ENCODE results near the gene CRYBA4. TPM values are rescaled to one million over a fixed set of nuclear protein-coding genes. Genes with fewer than 3 reads are reported as not detected.

Gene CRYBA4
- total and polyA plus RNA-seq, 2 of the 13 experiments (the other 11 are each of a cell fraction or from before 2014, with no cell fraction given), result not detected

DNA sequence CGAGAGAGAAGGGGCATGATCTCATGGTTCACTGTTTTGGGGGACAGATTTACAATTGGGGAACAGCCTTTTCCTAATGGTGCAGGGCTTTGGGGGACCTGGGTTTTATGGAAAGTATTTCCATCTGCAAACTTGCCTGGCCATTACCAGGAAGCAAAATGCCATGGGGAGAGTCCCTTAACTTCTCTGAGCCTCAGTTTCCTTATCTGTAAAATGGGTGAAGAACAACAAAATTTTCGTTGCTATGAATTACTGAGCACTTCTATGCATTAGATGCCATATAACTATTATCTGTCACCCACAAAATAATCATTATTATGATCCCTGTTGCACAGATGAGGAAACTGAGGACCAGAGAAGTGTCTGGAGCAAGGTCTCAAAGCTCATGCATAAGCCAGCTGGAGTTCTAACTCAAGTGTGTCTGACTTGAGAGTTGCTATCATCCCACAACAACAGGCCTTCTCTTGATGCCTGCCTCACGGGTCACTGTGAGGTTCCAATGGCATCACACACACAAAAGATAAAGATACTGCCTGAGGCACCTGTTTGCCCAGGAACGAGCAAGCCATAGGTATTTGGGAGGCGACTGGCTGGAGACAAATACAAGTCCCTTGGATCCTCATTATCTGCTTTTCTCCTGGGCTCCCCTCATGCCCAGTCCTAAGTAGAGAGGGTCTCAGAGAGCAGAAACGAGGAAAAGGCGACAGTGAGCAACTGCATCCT lies 47.6 kb upstream of the CRYBA4 start:
- FAIRE-seq (no peak), ATAC-seq (no peak), DNase-seq (ENCODE audit: low spot score) (no peak)
- Histone ChIP-seq H3K4me1 (ENCODE audit: insufficient read depth, low read length) (no peaks in the 10 kb centered on the region), H3K4me3 (replicated peaks in 1 of 3; ENCODE audit: insufficient read depth in 1 of 3, low read depth in 2 of 3, low read length in 3 of 3) (no peak overlapping the region), H3K79me2 (ENCODE audit: insufficient read depth, low read length) (no peaks in the 10 kb centered on the region), H2AFZ (ENCODE audit: low read length) (no peak overlapping the region), H3K27me3 (ENCODE audit: control insufficient read depth in 1 of 2, insufficient read depth in 2 of 2, low read length in 2 of 2) (no peaks in the 10 kb centered on the region), H4K20me1 (ENCODE audit: insufficient read depth, low read length) (0 out of 2 replicates have a peak, but pooled peaks cover 2% of the 10 kb centered on the region), H3K36me3 (replicated peaks in 1 of 2; ENCODE audit: control insufficient read depth in 1 of 2, insufficient read depth in 2 of 2, low read length in 2 of 2) (0 out of 5 replicates have a peak, but pooled peaks cover 0 to 4% of the 10 kb centered on the region in 2 experiments), H3K4me2 (ENCODE audit: low read depth, low read length) (no peak overlapping the region), H3K9me3 (ENCODE audit: low read length) (no peaks in the 10 kb centered on the region), H3K27ac (ENCODE audit: extremely low read length, insufficient read depth, low read length) (no peak overlapping the region), H3K9ac (ENCODE audit: insufficient read depth, low read depth, low read length) (no peak overlapping the region)
- WGBS (ENCODE audit: low lambda C conversion rate), result 82% methylated on average over 6 of the region's 7 CpGs
- ChIA-PET POLR2A (no interaction called here), CTCF (ENCODE audit: low intra/inter-chr PET ratio, low total read pairs) (no interaction called here)
- intact Hi-C loops (cut with micrococcal nuclease; ENCODE audit: unreplicated experiment) (no loop called here), in situ Hi-C loops (cut with HindIII; ENCODE audit: extremely low pct_ligation_motif_present, low pct_unique_long_range_greater_than_20kb) (no loop called here)
- TF ChIP-seq, protein P1, sequence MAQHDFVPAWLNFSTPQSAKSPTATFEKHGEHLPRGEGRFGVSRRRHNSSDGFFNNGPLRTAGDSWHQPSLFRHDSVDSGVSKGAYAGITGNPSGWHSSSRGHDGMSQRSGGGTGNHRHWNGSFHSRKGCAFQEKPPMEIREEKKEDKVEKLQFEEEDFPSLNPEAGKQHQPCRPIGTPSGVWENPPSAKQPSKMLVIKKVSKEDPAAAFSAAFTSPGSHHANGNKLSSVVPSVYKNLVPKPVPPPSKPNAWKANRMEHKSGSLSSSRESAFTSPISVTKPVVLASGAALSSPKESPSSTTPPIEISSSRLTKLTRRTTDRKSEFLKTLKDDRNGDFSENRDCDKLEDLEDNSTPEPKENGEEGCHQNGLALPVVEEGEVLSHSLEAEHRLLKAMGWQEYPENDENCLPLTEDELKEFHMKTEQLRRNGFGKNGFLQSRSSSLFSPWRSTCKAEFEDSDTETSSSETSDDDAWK (CRISPR knock-in tag; IDR thresholded peaks at IDR 0.05), result no peak
- peak; percentile 35; the same call in 1 of the 2 replicates for TF ChIP-seq ZNF629 (CRISPR knock-in tag; conservative IDR thresholded peaks at IDR 0.05)
- BruUV-seq (replicated peaks), result no TSS peak

DNA sequence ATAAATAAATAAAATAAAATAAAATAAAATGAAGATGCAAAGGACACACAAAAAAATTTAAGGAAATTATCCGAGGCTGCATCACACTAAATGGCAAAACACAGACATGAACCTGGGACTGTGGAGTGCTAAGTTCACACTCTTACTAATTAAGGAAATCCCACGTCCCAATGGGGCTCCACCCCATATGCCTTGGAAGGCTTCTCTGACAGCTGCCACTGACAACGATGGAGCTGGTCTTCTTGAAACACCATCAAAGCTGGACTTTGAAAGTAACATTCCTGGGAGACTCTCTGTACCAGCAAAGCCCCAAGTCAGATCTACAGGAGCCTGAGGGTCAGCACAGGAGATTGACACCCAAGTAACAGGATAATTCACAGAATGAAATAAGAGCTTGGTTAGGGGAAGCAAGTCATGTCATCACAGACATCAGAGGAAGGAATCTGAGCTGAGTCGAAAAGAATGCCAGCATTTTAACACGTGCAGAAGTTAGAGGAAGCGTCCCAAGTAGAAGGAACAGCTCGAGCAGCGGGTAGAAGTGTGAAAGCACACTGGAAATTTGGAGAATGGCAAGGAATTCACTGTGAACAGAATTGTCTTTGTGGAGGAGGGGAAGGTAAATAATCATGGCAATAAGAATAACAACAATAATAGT lies 45.6 kb upstream of the CRYBA4 start:
- Histone ChIP-seq H4K20me1 (ENCODE audit: insufficient read depth, low read length) (0 out of 2 replicates have a peak, but pooled peaks cover 2% of the 10 kb centered on the region), H3K4me1 (ENCODE audit: insufficient read depth, low read length) (no peaks in the 10 kb centered on the region), H3K27me3 (ENCODE audit: control insufficient read depth in 1 of 2, insufficient read depth in 2 of 2, low read length in 2 of 2) (no peaks in the 10 kb centered on the region), H3K9ac (ENCODE audit: insufficient read depth, low read depth, low read length) (no peak overlapping the region), H2AFZ (ENCODE audit: low read length) (no peak overlapping the region), H3K4me2 (ENCODE audit: low read depth, low read length) (no peak overlapping the region), H3K27ac (ENCODE audit: extremely low read length, insufficient read depth, low read length) (no peak overlapping the region), H3K9me3 (ENCODE audit: low read length) (no peaks in the 10 kb centered on the region), H3K36me3 (replicated peaks in 1 of 2; ENCODE audit: control insufficient read depth in 1 of 2, insufficient read depth in 2 of 2, low read length in 2 of 2) (0 out of 5 replicates have a peak, but pooled peaks cover 0 to 4% of the 10 kb centered on the region in 2 experiments), H3K79me2 (ENCODE audit: insufficient read depth, low read length) (no peaks in the 10 kb centered on the region), H3K4me3 (replicated peaks in 1 of 3; ENCODE audit: insufficient read depth in 1 of 3, low read depth in 2 of 3, low read length in 3 of 3) (no peak overlapping the region)
- ATAC-seq (no peak), DNase-seq (ENCODE audit: low spot score) (no peak), FAIRE-seq (no peak)
- CTCF ChIA-PET (ENCODE audit: low intra/inter-chr PET ratio, low total read pairs), result no interaction called here
- POLR2A ChIA-PET, result interaction anchor here (1.2 kb wide), 1 partner anchor 64 kb away, joined by 5 read pairs; the partner anchor contains the start of gene TFIP11
- 85% methylated on average over 8 of the region's 8 CpGs for WGBS (ENCODE audit: low lambda C conversion rate)
- TF ChIP-seq ZBTB7B (CRISPR knock-in tag; IDR thresholded peaks at IDR 0.05), result no peak
- no peak for TF ChIP-seq MAF1 (CRISPR knock-in tag; IDR thresholded peaks at IDR 0.05; ENCODE audit: borderline replicate concordance)
- no peak for TF ChIP-seq FOXJ3 (CRISPR knock-in tag; IDR thresholded peaks at IDR 0.05; ENCODE audit: borderline replicate concordance)
- no peak for TF ChIP-seq CBX5 (CRISPR knock-in tag; IDR thresholded peaks at IDR 0.05; ENCODE audit: borderline replicate concordance)
- intact Hi-C loops (cut with micrococcal nuclease; ENCODE audit: unreplicated experiment), result no loop called here
- no TSS peak for BruUV-seq (replicated peaks)
- in situ Hi-C loops (cut with HindIII; ENCODE audit: extremely low pct_ligation_motif_present, low pct_unique_long_range_greater_than_20kb), result no loop called here
